A673 (cell line): ENCODE measurements around the gene CAND1. TPM values are rescaled to one million over a fixed set of nuclear protein-coding genes. Genes with fewer than 3 reads are reported as not detected.

Experiments used
- BruUV-seq: library from RNA; stranded (reverse); fragments of 400-500 nt; replicated peaks from 2 replicates; lab custom pipeline; 2021; lab: Mats Ljungman, UMichigan
- CTCF ChIA-PET: fragments of 300-600 bp; sonication (Branson Sonifier 250); formaldehyde crosslinking; loops from one replicate; lab custom pipeline; 2022; ENCODE audit warnings: antibody characterized with exemption; lab: Charles Lee
- POLR2A ChIA-PET: fragments of 300-600 bp; sonication (Branson Sonifier 250); formaldehyde crosslinking; loops from one replicate; lab custom pipeline; 2022; ENCODE audit warnings: antibody characterized with exemption; ENCODE audit not compliant: low non-redundant PET; lab: Charles Lee
- DNase-seq: peaks from one replicate; pipeline ENCODE4 v3.0.0-alpha.2; 2015; ENCODE audit warnings: low spot score
- H3K27ac ChIP-seq: fragments of 200-600 bp; sonication (generic); 2 replicates; pipeline ENCODE4 v1.5.1; 2016; ENCODE audit warnings: mixed run types, low read depth, mild to moderate bottlenecking, mixed read lengths, antibody characterized with exemption, low read length; ENCODE audit not compliant: poor library complexity, severe bottlenecking
- H3K27me3 ChIP-seq: fragments of 200-600 bp; sonication (generic); replicated peaks from 2 replicates; pipeline ENCODE4 v1.6.1; 2017; ENCODE audit warnings: mixed run types, low read depth, mild to moderate bottlenecking, mixed read lengths, antibody characterized with exemption, low read length; ENCODE audit not compliant: insufficient read depth, poor library complexity
- H3K36me3 ChIP-seq: fragments of 200-600 bp; sonication (generic); 2 replicates; pipeline ENCODE4 v1.6.1; 2016; ENCODE audit warnings: mixed run types, mild to moderate bottlenecking, mixed read lengths, antibody characterized with exemption, low read length; ENCODE audit not compliant: insufficient read depth, poor library complexity, severe bottlenecking
- H3K4me1 ChIP-seq: fragments of 200-600 bp; sonication (generic); 2 replicates; pipeline ENCODE4 v1.6.1; 2017; ENCODE audit warnings: mixed run types, mild to moderate bottlenecking, mixed read lengths, antibody characterized with exemption, low read length; ENCODE audit not compliant: insufficient read depth, poor library complexity, severe bottlenecking
- H3K4me3 ChIP-seq: fragments of 200-600 bp; sonication (generic); 2 replicates; pipeline ENCODE4 v1.5.1; 2016; ENCODE audit warnings: low read depth, mixed run types, mild to moderate bottlenecking, mixed read lengths, low read length; ENCODE audit not compliant: poor library complexity, severe bottlenecking
- H3K9me3 ChIP-seq: fragments of 200-600 bp; sonication (generic); 2 replicates; pipeline ENCODE4 v1.6.1; 2016; ENCODE audit warnings: mixed run types, low read depth, mild to moderate bottlenecking, mixed read lengths, antibody characterized with exemption, low read length; ENCODE audit not compliant: poor library complexity, severe bottlenecking
- EZH2 ChIP-seq: fragments of 200-600 bp; sonication (generic); IDR thresholded peaks from 2 replicates; pipeline ENCODE4 v1.6.1; 2017; ENCODE audit warnings: borderline replicate concordance, low read depth, mild to moderate bottlenecking, mixed read lengths, antibody characterized with exemption, low read length; ENCODE audit not compliant: poor library complexity, severe bottlenecking
- intact Hi-C: fragments of 100-400 bp; cut with micrococcal nuclease; formaldehyde crosslinking; loops from one replicate; pipeline ENCODE4 v1.10.0; 2022; ENCODE audit not compliant: unreplicated experiment
- total RNA-seq: library from RNA; stranded (reverse); gene quantifications from 2 replicates; pipeline ENCODE4 v1.2.3, GENCODE V29; 2021
- TF ChIP-seq, protein P1 (sequence below): fragments of 300-800, 200-600 bp; sonication (generic); conservative IDR thresholded peaks from 2 replicates; pipeline ENCODE4 v1.5.1; 2017; ENCODE audit warnings: low read depth, mild to moderate bottlenecking, antibody characterized with exemption, low read length, moderate library complexity, mixed read lengths

CAND1 gene
- total RNA-seq, 1 experiment from 2014 or later, result 195 TPM

DNA sequence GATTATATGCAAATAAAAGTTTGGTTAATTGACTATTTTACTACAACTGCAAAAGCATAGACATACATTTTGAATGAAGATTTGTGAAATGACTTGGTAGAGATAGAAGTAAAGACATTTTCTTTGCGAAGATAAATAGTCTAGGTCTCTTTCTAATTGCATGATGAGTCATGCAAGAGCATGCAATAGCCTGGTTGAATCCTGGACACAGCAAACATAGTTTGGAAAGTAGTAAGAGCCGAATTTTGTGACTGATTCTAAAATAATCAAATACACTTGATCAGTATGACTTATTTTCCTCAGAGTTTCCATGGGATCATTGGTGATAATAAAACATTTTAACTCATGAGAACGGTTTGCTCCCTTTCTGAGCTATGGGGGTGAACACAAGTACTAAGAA is 27.7 kb upstream of the CAND1 start:
- Histone ChIP-seq H3K4me3 (no peak overlapping the region), H3K4me1 (no peaks in the 10 kb centered on the region), H3K36me3 (no peaks in the 10 kb centered on the region), H3K27ac (no peak overlapping the region), H3K27me3 (no peaks in the 10 kb centered on the region), H3K9me3 (no peaks in the 10 kb centered on the region)
- CTCF ChIA-PET, result no interaction called here
- DNase-seq, result no peak
- no TSS peak for BruUV-seq
- POLR2A ChIA-PET, result no interaction called here
- intact Hi-C loops, result no loop called here
- TF ChIP-seq, protein P1, sequence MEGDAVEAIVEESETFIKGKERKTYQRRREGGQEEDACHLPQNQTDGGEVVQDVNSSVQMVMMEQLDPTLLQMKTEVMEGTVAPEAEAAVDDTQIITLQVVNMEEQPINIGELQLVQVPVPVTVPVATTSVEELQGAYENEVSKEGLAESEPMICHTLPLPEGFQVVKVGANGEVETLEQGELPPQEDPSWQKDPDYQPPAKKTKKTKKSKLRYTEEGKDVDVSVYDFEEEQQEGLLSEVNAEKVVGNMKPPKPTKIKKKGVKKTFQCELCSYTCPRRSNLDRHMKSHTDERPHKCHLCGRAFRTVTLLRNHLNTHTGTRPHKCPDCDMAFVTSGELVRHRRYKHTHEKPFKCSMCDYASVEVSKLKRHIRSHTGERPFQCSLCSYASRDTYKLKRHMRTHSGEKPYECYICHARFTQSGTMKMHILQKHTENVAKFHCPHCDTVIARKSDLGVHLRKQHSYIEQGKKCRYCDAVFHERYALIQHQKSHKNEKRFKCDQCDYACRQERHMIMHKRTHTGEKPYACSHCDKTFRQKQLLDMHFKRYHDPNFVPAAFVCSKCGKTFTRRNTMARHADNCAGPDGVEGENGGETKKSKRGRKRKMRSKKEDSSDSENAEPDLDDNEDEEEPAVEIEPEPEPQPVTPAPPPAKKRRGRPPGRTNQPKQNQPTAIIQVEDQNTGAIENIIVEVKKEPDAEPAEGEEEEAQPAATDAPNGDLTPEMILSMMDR, result no peak
- no peak for TF ChIP-seq EZH2

- no peaks in the 10 kb centered on the region for H3K9me3 ChIP-seq
- H3K4me3 ChIP-seq, result no peak overlapping the region
- ChIA-PET POLR2A (no interaction called here), CTCF (no interaction called here)
- DNase-seq, result no peak
- BruUV-seq, result no TSS peak
- no peaks in the 10 kb centered on the region for H3K4me1 ChIP-seq
- no peaks in the 10 kb centered on the region for H3K36me3 ChIP-seq
- TF ChIP-seq, protein P1, result no peak
- TF ChIP-seq EZH2, result no peak
- intact Hi-C loops, result no loop called here
- no peaks in the 10 kb centered on the region for H3K27me3 ChIP-seq
- no peak overlapping the region for H3K27ac ChIP-seq
These were observed 25.9 kb upstream of the CAND1 start for GRCh38 chr12:67243260-67243659.

- DNase-seq, result no peak
- H3K9me3 ChIP-seq, result no peaks in the 10 kb centered on the region
- intact Hi-C loops, result no loop called here
- H3K4me3 ChIP-seq, result no peak overlapping the region
- H3K36me3 ChIP-seq, result no peaks in the 10 kb centered on the region
- ChIA-PET POLR2A (no interaction called here), CTCF (no interaction called here)
- TF ChIP-seq, protein P1, result no peak
- TF ChIP-seq EZH2, result no peak
- BruUV-seq, result no TSS peak
- H3K27me3 ChIP-seq, result no peaks in the 10 kb centered on the region
- H3K4me1 ChIP-seq, result no peaks in the 10 kb centered on the region
- no peak overlapping the region for H3K27ac ChIP-seq
These were observed 23.6 kb upstream of the CAND1 start for GRCh38 chr12:67245571-67245970.
